Measurements from ENCODE around the gene CSRP2.

- TF ChIP-seq CTCF (IDR thresholded peaks at IDR 0.05; ENCODE audit: insufficient read depth, low read length, poor library complexity, severe bottlenecking) (no peak), EZH2phosphoT487 (conservative IDR thresholded peaks at IDR 0.05; ENCODE audit: low read length) (no peak)
Observed at GRCh38 chr12:76836633-76837032, 42.2 kb downstream of the CSRP2 start.
